GM13977 (cell line): Measurements from ENCODE around the gene HRH1.
"Not testable (repeated sequence)": the region's sequence is repeated elsewhere in the genome, so short reads cannot be mapped to it uniquely, and the experiment has no call there.

Experiments
- DNase-seq: peaks from one replicate; pipeline ENCODE4 v3.0.0; 2012; ENCODE audit warnings: low spot score
- in situ Hi-C: fragments of 300-500 bp; cut with MboI; formaldehyde crosslinking; loops from one replicate; pipeline ENCODE4 v1.12.0; 2022; ENCODE audit warnings: low sequenced_read_pairs, low pct_unique_long_range_greater_than_20kb, mixed read lengths, inconsistent platforms; ENCODE audit not compliant: unreplicated experiment
- TF ChIP-seq, protein P1 (sequence below): IDR thresholded peaks from 2 replicates; pipeline ENCODE4 v1.5.1; 2012; ENCODE audit warnings: mild to moderate bottlenecking, control low read depth; ENCODE audit not compliant: insufficient read depth; ENCODE audit errors: extremely low read depth, missing control alignments

The HRH1 gene

DNA sequence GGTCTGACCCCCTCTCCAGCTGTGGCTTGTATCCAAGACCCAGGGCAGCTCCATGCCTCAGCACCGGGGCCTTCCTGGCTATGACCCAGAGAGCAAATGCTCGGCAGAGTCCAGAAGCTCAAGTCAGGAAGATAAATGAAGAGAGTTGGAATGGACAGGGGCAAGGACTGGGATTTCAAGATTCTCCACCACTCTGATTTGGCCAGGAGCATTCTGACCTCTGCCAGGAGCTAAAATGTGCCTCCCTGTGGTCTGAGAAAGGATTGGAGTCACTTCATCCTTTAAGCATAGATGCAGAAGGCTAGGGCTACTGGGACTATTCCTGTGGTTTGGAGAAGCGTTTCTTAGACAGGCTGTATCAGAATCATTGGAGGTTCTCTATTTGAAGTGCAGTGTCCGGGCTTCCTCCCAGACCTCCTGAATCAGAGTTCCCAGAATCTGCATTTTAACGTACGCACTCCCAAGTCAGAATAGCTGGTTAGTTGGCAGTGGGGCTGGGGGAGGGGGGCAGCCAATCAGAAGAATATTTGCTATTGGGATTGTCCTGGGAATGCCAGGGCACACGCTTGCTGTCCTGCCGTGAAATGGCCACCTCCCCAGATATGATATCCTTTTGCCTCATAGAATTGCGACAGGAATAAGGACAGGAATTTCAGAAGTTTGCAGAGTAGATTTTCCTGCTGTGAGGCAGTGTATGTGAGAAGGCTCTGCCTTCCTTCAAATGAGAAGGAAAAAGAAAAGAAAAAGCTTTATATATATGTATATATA lies 57.4 kb downstream of the HRH1 start:
- TF ChIP-seq, protein P1, sequence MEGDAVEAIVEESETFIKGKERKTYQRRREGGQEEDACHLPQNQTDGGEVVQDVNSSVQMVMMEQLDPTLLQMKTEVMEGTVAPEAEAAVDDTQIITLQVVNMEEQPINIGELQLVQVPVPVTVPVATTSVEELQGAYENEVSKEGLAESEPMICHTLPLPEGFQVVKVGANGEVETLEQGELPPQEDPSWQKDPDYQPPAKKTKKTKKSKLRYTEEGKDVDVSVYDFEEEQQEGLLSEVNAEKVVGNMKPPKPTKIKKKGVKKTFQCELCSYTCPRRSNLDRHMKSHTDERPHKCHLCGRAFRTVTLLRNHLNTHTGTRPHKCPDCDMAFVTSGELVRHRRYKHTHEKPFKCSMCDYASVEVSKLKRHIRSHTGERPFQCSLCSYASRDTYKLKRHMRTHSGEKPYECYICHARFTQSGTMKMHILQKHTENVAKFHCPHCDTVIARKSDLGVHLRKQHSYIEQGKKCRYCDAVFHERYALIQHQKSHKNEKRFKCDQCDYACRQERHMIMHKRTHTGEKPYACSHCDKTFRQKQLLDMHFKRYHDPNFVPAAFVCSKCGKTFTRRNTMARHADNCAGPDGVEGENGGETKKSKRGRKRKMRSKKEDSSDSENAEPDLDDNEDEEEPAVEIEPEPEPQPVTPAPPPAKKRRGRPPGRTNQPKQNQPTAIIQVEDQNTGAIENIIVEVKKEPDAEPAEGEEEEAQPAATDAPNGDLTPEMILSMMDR = no peak
- in situ Hi-C loops = no loop called here
- no peak for DNase-seq

DNA sequence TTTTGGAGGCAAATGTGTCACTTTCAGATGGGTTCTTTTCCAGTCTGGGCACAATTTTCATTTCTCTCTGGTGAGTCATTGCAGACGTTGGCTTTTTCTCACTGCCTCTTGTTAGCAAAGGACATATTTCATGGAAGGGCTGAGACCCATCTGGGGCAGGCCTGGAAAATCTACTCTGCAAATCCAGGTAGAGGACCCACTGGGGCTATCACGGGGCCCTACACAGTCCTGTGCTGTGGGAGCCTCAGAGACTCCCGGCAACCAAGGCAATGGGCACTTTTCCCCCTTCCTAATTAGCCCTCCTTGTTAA lies 58.0 kb downstream of the HRH1 start:
- no peak for DNase-seq
- TF ChIP-seq, protein P1 = no peak
- in situ Hi-C loops = no loop called here

DNA sequence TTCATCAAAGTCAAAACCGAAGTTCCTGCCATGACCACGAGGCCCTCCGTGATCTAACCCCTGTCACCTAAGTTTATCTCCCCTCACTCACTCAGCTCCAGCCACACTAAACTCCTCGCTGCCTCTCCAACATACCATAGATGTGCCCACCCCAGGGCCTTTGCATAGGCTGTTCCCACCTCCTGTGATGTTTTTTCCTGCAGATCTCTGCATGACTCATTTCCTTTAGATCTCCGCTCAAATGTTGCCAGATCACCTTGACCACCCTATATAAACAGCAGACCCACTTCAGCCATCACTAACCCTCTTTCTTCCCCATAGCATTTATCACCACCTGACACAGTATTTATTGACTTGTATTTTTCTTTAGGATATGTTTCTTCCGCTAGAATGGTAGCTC lies 58.5 kb downstream of the HRH1 start:
- no peak for DNase-seq
- in situ Hi-C loops = no loop called here
- TF ChIP-seq, protein P1 = no peak

- TF ChIP-seq, protein P1 = no peak
- DNase-seq = no peak
- in situ Hi-C loops = no loop called here
These were observed 59.6 kb downstream of the HRH1 start for GRCh38 chr3:11213810-11214450.

DNA sequence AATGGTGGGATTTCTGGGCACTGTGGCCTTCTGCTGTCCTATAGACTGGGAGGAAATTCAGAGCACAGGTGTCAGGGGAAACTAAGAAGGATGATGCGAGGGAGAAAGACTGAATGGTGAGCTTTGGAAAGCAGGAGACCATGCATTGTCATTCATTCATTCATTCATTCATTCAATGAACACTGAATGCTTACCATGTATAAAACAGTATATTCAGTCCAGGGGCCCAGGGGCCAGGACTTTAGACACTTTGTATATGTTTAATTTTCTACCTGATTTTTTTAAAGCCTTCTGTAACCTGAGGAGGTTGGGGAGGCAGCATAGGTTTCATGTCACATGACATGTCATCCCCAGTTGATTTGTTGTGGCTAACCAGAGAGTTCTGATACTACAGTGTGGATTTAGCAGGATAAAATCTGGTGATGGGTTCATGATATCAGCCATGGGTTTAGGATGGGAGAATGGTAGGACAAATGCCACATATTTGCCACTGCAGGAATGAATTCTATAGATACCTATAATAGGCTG lies 60.2 kb downstream of the HRH1 start:
- in situ Hi-C loops = no loop called here
- TF ChIP-seq, protein P1 = no peak
- no peak for DNase-seq

DNA sequence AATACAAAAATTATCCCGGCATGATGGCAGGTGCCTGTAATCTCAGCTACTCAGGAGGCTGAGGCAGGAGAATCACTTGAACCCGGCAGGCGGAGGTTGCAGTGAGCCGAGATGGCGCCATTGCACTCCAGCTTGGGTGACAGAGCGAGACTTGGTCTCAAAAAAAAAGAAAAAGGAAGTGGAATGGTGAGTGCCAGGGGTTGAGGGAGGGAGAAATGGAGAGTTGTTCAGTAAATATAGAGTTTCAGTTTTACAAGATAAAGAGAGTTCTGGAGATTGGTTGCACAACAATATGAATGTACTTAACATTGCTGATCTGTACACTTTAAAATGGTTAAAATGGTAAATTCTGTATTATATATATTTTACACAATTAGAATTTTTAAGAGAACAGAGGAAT lies 63.1 kb downstream of the HRH1 start:
- DNase-seq, in situ Hi-C loops: not testable (repeated sequence)

- in situ Hi-C loops = no loop called here
- DNase-seq = no peak
- TF ChIP-seq, protein P1 = no peak
These were observed 65.9 kb downstream of the HRH1 start for GRCh38 chr3:11220230-11220629.
